Thyroid gland (tissue), 4 donors: Measurements from ENCODE around the gene BLVRB.

ENCODE experiments used
- CTCF ChIP-seq, 6 experiments: fragments of 200-600 bp in 3 of 6; fragments of 450-650 bp in 3 of 6; sonication (generic) in 3 of 6; IDR thresholded peaks; one replicate each; pipeline ENCODE4 v1.5.1; 2016 to 2019; ENCODE audit warnings: antibody characterized with exemption in 6 of 6, mild to moderate bottlenecking in 2 of 6, inconsistent platforms in 1 of 6, moderate library complexity in 1 of 6
- POLR2A ChIP-seq, 2 donors: fragments of 450-650 bp; IDR thresholded peaks; one replicate each; pipeline ENCODE4 v1.6.1; 2017; ENCODE audit warnings: antibody characterized with exemption in 2 of 2, mild to moderate bottlenecking in 2 of 2, moderate library complexity in 1 of 2

- TF ChIP-seq POLR2A (IDR thresholded peaks at IDR 0.05) (no peak), CTCF (IDR thresholded peaks at IDR 0.05) (no peak)
These were observed 43.3 kb upstream of the BLVRB start for GRCh38 chr19:40508739-40509260.
